Measurements from ENCODE around the gene AIMP1.
"Not testable (repeated sequence)": the region's sequence is repeated elsewhere in the genome, so short reads cannot be mapped to it uniquely, and the experiment has no call there.

Gene AIMP1

DNA sequence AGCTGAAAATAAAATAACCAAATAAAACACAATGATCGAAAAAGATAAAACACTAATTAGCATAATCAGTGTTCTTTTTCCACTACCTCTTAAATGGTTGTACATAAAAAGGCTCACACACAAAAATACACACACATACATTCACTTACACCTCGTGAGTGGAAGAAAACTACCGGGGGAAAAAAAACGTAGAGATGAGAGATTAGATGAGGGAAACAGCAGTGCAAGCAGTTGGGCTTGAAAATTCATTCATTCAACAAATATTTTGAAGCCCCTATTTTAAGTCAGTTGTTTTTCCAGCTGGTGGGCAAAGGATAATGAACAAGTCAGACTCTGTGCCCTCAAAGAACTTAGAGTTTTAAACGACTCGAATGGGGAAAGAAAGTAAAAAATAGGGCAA lies 1.4 kb upstream of the AIMP1 start:
- DNase-seq: no peak

DNA sequence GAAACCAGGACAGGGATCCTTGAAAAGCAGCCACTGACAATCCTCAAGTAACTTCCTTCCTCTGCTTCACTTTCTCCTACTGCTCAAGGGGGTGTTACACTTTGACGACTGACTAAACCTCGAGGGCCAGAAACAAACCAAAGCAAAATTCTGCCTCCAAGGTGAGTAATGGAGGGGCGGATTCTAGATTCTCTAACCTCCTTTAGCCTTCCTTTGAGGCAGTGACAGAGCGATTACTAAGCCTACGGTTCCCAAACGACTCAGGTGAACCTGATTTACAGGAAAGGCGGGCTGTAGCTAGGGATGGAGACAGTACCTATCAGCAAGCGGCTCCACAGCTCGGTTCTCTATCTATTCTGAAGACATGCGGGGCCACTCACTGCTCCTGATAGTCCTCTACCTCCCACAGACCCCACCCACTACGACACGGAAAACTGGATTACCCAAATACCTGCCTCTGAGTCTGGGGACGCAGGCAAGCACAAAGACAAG lies 828 bp upstream of the AIMP1 start:
- peak; percentile 56 for DNase-seq

DNA sequence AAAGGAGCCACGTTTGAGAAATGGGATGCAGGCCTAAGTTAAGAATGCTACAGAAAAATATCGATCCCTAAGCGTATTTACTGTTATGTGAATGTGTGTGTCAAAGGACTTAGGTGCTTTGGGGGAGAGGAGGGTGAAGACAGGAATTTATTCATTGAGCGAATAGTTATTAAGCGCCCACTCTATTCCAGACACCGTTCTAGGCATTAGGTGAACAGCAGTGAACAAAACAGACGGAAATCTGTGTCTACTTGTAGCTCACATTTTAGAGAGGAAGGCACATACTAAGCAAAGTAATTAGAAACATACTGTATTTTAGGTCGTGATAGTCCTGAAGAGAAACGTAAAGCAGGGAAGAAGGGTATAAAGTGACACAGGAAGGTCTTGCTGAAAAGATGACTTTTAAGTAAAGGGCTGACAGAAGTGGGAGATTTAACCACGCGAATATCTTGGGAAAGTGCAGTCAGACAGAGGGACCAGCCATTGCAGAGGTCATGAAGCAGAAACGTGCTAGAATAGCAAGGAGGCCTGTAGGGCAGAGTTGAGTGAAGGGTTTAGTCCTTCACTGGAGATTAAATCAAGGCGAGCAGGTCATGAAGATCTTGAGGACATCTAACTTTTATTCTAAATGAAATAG lies 541 bp downstream of the AIMP1 start:
- DNase-seq: no peak

DNA sequence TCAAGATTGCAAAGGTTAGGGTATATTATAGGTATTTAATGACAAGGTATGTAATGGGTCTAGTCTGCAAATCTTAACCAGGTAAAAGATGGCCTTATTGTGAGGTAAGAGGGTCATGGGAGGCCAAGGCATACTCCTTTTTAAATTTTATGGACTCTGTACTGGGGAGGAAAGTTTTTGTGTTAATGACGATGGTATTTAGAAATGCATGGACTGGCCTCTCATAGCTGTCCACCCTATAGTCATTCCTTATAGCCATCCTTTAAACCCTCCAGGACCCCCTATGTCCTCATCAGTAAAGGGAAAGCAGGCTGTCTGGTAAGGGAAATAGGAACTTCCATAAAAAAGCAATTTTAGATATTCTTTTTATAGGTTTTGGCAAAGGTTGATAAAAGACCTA lies 1.5 kb downstream of the AIMP1 start:
- DNase-seq: no peak

DNA sequence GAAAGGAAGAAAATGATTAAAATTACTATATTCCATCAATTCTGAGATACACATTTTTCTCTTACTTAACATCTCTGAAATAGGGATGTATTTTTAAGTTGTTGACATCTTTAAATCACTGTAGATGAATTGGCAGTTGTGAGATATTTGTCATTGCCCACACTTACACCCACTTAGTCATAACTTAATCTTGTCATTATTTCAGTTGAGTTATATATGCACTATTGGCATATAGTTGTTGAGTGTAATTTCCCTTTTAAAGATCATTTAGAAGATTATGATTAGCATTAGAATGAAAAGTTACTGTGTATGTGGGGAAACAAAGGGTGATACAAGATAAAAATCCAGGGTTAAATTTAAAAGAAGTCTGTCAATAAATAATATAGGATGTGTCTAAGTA lies 2.2 kb downstream of the AIMP1 start:
- DNase-seq: no peak

DNA sequence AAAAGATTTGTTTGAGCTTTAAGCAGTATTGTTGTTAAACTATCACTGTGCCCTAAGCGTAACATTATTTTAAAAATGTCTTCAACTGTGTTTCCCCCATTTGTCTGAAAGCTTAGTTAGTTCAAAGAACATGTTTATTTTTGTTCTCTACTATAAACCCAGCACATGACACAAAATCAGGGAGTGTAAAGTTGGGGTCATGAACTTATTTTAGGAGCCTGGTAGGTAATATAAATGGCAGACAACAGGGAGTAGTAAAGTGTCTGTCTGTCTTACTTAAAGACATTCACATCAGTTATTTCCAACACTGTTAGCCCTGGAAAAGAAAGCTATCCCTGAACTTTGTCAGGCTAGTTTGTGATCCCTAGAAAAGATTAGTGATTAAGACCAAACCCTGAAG lies 3.9 kb downstream of the AIMP1 start:
- no peak for DNase-seq

DNA sequence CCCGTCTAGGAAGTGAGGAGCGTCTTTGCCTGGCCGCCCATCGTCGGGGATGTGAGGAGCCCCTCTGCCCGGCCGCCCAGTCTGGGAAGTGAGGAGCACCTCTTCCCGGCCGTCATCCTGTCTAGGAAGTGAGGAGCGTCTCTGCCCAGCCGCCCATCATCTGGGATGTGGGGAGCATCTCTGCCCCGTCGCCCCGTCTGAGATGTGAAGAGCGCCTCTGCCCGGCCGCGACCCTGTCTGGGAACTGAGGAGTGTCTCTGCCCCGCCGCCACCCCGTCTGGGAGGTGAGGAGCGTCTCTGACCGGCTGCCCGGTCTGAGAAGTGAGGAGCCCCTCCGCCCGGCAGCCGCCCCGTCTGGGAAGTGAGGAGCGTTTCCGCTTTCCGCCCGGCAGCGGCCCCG lies 4.8 kb downstream of the AIMP1 start:
- not testable (repeated sequence) for DNase-seq

DNA sequence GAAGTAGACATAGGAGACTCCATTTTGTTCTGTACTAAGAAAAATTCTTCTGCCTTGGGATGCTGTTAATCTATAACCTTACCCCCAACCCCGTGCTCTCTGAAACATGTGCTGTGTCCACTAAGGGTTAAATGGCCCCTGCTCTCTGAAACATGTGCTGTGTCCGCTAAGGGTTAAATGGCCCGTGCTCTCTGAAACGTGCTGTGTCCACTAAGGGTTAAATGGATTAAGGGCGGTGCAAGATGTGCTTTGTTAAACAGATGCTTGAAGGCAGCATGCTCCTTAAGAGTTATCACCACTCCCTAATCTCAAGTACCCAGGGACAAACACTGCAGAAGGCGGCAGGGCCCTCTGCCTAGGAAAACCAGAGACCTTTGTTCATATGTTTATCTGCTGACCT lies 5.5 kb downstream of the AIMP1 start:
- not testable (repeated sequence) for DNase-seq

DNA sequence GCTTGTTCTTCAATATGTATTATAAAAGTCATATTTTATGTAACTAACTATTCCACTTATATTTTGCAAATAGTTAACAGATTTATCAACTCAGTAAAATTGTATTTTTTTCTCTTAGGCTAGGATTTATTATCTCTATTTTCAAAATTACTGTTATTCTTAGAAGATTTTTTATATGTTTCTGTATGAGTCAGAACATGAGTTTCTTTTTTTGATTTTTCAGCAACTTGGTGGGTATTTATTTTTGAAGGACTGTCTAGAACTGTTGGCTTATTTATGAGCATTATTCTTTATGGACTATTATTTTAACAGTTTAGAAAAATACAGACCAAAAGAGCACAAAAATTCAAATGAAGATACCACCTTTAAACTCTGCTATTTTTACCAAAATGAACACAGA lies 6.8 kb downstream of the AIMP1 start:
- DNase-seq: no peak

DNA sequence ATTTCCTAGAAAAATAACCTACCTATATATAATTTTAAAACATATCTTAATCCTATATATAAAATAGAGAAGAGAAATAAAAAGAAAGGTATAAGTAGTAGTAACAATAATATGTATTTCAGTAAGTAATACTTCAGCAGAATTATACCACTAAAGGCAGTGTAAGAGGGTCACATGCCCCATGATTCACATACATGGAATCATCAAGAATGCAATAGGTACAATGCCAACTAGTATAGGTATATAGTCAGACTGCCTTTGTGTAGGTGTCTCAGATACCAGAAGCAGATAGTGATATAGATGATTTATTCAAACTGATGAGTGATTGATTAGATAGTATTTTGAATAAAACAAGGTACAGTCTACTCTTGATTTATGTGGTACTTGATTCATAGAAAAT lies 9.4 kb downstream of the AIMP1 start:
- DNase-seq: no peak

DNA sequence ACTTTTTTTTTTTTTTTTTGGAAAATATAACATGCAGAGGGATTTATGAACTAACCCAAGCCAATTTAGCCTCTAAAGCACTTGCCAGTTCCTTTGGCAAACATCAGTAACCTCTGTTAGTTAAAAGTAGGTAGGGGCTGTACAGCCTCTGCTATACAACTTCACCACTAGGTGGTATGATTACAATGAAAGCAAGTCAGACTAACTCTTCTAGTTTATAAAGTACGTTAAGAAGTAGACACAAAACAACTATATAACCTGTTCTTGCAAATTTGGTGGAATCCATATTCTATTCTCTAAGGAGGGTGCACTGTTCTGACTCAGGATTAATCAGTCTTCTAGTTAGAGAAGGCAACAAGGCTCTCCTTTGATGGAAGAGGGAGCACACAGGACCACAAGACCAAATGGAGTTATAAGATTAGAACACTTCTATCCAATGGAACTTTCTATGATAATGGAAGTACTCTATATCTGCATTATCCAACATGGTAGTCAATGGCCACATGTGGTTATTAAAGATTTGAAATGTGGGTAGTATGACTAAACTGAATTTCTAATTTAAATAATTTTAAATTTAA lies 12.8 kb downstream of the AIMP1 start:
- DNase-seq: no peak

DNA sequence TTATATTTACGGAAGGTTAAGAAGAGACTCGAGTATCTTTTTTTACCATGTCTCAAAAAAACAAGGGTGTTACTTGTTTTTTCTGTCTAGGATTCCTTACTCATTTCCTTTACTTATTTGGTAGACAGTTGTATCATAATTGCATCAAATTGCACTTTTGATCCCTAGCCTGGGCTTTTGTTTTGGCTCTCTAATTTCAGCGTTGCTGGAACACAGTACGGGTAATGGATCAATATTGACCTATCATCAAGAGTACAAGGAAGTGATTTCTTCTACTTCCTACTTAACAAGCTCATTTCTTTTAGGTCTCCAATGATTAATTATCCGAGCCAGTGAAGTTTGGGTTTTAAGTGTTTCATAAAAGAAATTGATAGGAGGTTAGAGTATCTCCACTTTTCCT lies 16.8 kb downstream of the AIMP1 start:
- DNase-seq: no peak

DNA sequence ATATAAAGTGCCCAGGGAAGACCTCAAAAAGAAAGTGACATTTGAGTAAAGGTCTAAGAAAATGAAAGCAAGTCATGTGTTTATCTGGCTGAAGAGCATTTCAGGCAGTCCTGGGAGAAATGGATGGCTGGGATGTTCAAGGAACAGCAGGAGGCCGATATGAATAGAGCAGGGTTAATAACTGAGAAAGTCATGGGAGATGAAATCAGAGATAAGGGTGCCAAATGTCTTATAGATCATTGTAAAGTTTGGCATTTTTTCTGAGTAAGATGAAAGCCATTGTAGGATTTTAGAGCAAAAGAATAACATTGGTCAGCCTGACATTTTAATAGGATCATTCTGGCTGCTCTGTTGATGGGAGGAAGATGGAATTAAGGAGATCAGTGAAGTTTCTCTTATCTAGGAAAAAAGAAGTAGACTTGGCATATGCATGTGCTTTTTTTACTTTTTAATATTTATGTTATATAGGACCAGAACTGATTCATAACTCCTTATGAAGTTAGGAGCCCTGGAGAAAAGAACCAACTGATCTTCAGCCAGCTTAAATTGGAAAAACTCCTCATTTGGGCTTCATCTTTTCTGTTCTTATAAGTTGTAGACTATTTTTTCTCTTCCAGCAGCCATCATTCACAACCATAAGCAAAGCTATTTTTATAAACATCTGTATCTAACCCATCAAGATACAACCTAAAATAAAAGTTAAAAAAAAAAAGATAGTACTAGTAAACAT lies 18.6 kb downstream of the AIMP1 start:
- no peak for DNase-seq

DNA sequence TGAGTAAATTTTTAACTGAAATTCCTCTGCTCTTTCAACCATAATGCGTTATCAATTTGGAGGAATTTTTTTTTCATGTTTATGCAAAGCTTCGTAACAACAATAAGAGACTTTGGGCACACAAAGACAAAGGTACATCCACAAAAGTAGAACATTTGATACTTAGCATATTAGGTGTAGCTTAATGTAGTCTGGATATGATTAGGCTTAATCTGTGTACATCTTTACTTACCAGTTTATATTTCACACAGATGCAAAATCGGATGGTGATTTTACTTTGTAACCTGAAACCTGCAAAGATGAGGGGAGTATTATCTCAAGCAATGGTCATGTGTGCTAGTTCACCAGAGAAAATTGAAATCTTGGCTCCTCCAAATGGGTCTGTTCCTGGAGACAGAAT lies 20.3 kb downstream of the AIMP1 start:
- no peak for DNase-seq

DNA sequence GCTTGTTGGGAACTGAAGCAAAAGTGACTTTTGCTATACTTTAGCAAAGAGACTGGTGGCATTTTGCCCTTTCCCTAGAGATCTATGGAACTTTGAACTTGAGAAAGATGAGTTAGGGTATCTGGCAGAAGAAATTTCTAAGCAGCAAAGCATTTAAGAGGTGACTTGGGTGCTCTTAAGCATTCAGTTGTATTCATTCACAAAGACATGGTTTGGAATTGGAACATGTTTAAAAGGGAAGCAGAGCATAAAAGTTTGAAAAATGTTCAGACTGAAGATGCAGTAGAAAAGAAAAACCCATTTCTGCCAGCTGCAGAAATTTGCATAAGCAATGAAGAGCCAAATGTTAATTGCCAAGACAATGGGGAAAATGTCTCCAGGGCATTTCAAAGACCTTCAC lies 21.6 kb downstream of the AIMP1 start:
- DNase-seq: no peak

DNA sequence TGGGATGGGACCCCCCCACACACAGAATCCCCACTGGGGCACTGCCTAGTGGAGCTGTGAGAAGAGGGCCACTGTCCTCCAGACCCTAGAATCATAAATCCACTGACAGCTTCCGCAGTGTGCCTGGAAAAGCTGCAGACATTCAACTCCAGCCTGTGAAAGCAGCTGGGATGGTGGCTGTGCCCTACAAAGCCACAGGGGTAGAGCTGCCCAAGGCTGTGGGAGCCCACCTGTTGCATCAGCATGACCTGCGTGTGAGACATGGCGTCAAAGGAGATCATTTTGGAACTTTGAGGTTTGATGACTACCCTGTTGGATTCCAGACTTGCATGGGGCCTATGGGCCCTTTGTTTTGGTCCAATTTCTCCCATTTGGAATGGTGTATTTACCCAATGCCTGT lies 22.3 kb downstream of the AIMP1 start:
- no peak for DNase-seq

DNA sequence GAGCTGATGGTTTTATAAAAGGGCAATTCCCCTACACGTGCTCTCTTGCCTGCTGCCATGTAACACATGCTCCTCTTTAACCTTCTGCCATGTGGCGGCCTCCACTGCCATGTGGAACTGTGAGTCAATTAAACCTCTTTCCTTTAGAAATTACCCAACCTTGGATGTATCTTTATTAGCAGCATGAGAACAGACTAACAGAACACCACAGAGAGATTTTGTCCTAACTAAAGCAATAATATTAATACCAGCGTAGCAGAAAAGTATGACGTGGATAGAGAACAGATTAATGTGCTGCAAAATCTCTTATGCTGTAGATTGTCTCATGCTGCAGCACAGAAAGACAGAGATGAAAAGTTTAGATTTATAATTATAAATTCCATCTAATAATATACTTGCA lies 23.1 kb downstream of the AIMP1 start:
- no peak for DNase-seq

DNA sequence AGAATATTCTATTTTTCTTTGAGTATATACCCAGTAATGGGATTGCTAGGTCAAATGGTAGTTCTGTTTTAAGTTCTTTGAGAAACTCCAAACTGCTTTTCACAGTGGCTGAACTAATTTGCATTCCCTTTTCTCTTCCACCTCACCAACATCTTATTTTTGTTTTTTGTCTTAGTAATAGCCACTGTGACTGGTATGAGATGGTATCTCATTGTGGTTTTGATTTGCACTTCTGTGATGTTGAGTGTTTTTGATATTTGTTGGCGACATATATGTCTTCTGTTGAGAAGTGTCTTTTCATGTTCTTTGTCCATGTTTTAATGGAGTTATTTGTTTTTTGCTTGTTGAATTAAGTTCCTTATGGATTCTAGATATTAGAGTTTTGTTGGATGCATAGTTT lies 24.4 kb downstream of the AIMP1 start:
- no peak for DNase-seq

DNA sequence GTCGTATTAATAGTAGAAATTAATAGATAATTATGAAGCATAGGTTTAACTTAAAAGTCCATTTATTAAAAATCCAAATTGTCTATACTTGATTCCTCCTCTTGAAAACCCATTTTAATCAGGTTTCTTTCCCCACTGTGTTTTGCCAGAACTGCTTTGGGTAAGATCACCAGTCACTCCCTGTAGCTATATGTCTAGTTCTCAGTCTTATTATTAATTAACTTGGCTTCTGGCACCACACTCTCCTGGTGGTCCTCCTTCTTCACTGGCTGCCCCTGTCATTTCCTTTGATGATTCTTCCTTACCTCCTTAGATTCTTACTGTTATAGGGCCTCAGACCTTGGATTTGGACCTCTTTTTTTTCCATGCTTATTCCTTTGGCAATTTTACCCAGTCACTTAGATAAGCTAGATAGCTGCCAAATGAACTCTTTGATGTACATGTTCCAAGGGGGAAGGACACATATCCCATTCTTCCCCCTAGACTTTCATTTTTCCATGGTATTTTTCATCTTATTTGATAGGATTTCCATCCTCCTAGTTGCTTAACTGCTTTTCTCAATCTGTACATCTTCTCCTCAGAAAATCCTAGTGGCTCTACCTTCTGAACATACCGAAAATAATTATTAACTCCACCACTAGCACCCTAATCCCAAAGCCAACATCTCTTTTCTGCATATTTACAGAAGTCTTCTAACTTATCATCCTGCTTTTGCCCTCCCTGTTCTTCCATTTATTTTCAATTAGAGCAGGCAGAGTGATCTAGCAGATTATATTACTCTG lies 27.7 kb downstream of the AIMP1 start:
- no peak for DNase-seq

DNA sequence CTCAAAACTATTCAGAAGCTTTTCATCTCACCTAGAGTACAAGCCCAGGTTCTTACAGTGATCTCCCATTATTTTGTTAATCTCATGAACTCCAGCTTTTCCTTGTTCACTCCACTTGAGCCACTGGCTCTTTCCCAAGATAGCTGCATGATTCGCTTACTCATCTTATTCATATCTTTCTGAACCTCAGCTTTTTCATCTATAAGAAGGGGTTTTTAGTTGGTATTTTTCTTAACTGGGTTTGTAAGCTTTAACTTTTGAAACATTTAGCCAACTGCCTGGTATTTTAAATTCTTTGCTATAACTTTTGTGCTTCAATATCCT lies 28.3 kb downstream of the AIMP1 start:
- DNase-seq: no peak

DNA sequence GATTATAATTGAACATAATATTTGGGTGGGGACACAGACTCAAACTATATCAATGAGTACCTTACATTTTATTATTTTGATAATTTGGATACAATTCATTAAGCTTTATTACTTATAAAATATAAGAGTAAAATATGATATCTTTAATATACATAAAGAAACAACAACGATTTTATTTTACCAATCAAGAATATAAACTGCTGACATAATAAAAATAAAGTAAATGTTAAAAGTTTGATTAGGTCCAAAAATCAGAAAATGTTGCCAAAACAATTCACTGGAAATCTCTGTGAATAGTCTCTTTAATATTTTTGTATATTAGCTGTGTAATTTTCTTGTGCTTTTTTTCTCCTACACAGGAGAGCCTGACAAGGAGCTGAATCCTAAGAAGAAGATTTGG lies 30.8 kb downstream of the AIMP1 start:
- no peak for DNase-seq

DNA sequence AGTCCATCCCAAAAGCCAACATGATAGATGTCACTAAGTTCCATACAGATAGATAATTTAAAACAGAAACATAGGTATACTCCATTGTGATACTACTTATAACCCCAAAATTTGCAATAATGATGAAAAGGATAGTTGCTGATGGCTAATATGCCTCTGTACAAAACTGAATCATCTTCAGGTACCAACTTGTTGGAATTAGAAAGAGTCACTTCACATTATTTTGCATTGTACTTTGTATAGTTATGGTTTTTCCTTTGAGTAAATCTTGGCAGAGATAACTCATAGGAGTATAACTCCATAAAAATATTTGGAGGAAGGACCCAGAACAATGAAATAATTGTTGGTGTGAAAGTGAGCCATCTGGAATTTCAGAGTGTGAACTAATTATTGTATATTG lies 34.7 kb downstream of the AIMP1 start:
- DNase-seq: no peak

DNA sequence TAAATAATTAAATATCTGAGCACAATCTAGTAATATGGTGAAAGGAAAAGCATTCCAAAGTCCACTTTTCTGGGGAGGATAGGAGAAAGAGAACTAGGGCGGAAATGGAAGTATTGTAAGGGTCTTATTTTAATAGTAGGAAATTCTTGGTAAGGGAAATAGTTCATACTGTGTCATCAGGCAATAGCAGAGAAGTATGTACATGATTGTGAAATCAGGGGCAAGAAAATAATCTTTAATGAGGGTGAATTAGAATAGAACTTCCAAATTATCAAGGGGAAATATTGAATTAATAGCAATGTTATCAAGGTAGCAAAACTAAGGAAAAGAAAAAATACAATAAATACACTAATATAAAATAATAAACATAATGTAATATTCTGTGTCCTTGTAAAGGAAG lies 37.4 kb downstream of the AIMP1 start:
- no peak for DNase-seq

DNA sequence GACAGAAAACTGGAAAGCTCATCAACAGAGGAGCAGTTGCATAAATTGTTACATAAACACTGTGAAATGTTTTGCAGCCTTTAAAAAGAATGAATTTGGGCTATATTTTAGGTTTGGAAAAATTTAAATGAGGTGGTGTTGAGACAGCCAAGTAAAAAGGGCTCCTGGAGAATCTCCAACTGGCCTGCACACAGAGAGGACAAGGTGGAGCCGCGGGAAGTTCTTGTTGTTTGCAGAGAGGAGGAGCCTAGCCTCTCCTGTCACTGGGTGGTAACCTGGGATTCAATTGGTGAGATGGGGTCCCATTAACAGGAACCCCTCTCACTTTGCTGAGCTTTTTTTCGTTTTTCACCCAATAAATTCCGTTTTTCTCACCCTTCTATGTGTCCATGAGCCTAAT lies 38.8 kb downstream of the AIMP1 start:
- DNase-seq: no peak
